Left cardiac atrium (tissue), 4 donors: ENCODE data around the gene MRGPRG. TPM values are rescaled to one million over a fixed set of nuclear protein-coding genes. Genes with fewer than 3 reads are reported as not detected.
"Not testable (repeated sequence)": the region's sequence is repeated elsewhere in the genome, so short reads cannot be mapped to it uniquely, and the experiment has no call there.

Experiments used
- ATAC-seq, 2 donors: fragments of 200-7000 bp; cut with Tn5 transposase; one replicate each; pipeline ENCODE4 v1.9.1; 2020; ENCODE audit warnings: mild to moderate bottlenecking in 2 of 2, moderate library complexity in 2 of 2
- DNase-seq: peaks from one replicate; pipeline ENCODE4 v3.0.0-alpha.2; 2020
- intact Hi-C, 2 donors: fragments of 100-400 bp; cut with DNase I; formaldehyde crosslinking; loops; one replicate each; pipeline versions ENCODE4 v1.14.1 to v1.15.1; 2022 to 2023
- long read RNA-seq: library from polyadenylated mRNA; unstranded; transcript quantifications from one replicate; pipeline ENCODE4 v2.0.0, GENCODE V29; 2021
- total RNA-seq, 2 donors: library from RNA; stranded (reverse); fragmentation: NEBNext Ultra II Directional; extraction: Animal tissue kit (Norgen Biotek cat#: 25700); gene quantifications; one replicate each; pipeline ENCODE4 v1.2.1, GENCODE V29; 2021
- donor health status: DM: no; HTN: yes; CAD: no.
- donor health status: DM: no; HTN: yes; CAD: no; lungs with severe emphysema.
- donor health status: DM: yes; HTN: yes; CAD: no.
- donor health status: Dilated cardiomyopathy.

The MRGPRG gene
- not detected for total RNA-seq
- long read RNA-seq, result 0 reads

GRCh38 chr11:3218483-3219280, at the start of gene MRGPRG:
Gene MRGPRG (minus strand): TSS chr11:3218813. CDS start chr11:3218813, 0 bp downstream.
- ATAC-seq (no peak), DNase-seq (no peak)
- intact Hi-C loops, result loop anchor here (5.0 kb wide), 2 partner anchors 106 to 181 kb away; no protein-coding TSS in a partner anchor

GRCh38 chr11:3262548-3262947, 43.9 kb upstream of the MRGPRG start:
- DNase-seq, intact Hi-C loops, ATAC-seq: not testable (repeated sequence)

- DNase-seq, ATAC-seq, intact Hi-C loops: not testable (repeated sequence)
Observed at GRCh38 chr11:3261831-3262230, 43.2 kb upstream of the MRGPRG start.

- ATAC-seq, intact Hi-C loops, DNase-seq: not testable (repeated sequence)
Observed at GRCh38 chr11:3257509-3257908, 38.9 kb upstream of the MRGPRG start.

GRCh38 chr11:3255241-3255640, 36.6 kb upstream of the MRGPRG start:
- intact Hi-C loops, DNase-seq, ATAC-seq: not testable (repeated sequence)

GRCh38 chr11:3254773-3255172, 36.2 kb upstream of the MRGPRG start:
- not testable (repeated sequence) for DNase-seq, ATAC-seq

GRCh38 chr11:3245071-3245470, 26.5 kb upstream of the MRGPRG start:
- ATAC-seq (no peak), DNase-seq (no peak)
- intact Hi-C loops, result no loop called here

More at GRCh38 chr11:3254773-3255172, 36.2 kb upstream of the MRGPRG start:
- intact Hi-C loops, result not testable (repeated sequence)

GRCh38 chr11:3243880-3244279, 25.3 kb upstream of the MRGPRG start:
- intact Hi-C loops, result no loop called here
- DNase-seq (no peak), ATAC-seq (no peak)

GRCh38 chr11:3237119-3237518, 18.5 kb upstream of the MRGPRG start:
- intact Hi-C loops, result no loop called here
- DNase-seq, result no peak
- no peak for ATAC-seq

GRCh38 chr11:3234846-3235245, 16.2 kb upstream of the MRGPRG start:
- ATAC-seq (no peak), DNase-seq (no peak)
- intact Hi-C loops, result no loop called here

- DNase-seq, result no peak
- no peak for ATAC-seq
- intact Hi-C loops, result no loop called here
Observed at GRCh38 chr11:3232956-3233355, 14.3 kb upstream of the MRGPRG start.

- DNase-seq, result no peak
- intact Hi-C loops, result no loop called here
- peak; percentile 35 to 60 for ATAC-seq
Observed at GRCh38 chr11:3231851-3232744, 13.5 kb upstream of the MRGPRG start, which contains the start of gene MRGPRE. Gene MRGPRE (minus strand): TSS chr11:3232417. CDS start chr11:3228799, 3,618 bp downstream.

- intact Hi-C loops, result no loop called here
- ATAC-seq (no peak), DNase-seq (no peak)
Observed at GRCh38 chr11:3231550-3231850, 12.9 kb upstream of the MRGPRG start.

GRCh38 chr11:3230636-3231549, 12.3 kb upstream of the MRGPRG start:
- ATAC-seq (no peak), DNase-seq (no peak)
- intact Hi-C loops, result no loop called here

GRCh38 chr11:3229673-3230630, 11.3 kb upstream of the MRGPRG start:
- intact Hi-C loops, result no loop called here
- ATAC-seq (no peak), DNase-seq (no peak)

GRCh38 chr11:3228445-3228829, 9.8 kb upstream of the MRGPRG start:
- no peak for ATAC-seq
- DNase-seq, result no peak
- intact Hi-C loops, result no loop called here

- DNase-seq (no peak), ATAC-seq (no peak)
- intact Hi-C loops, result no loop called here
Observed at GRCh38 chr11:3227568-3228444, 9.2 kb upstream of the MRGPRG start.
